Ovary (tissue), 9 donors: Measurements from ENCODE around the gene PIP5K1B. TPM values are rescaled to one million over a fixed set of nuclear protein-coding genes. Genes with fewer than 3 reads are reported as not detected.
"Not testable (repeated sequence)": the region's sequence is repeated elsewhere in the genome, so short reads cannot be mapped to it uniquely, and the experiment has no call there.

Source experiments
- DNase-seq, 5 donors: peaks; one replicate each; pipeline ENCODE4 v3.0.0-alpha.2; 2019 to 2020
- H3K27ac ChIP-seq, 2 donors: fragments of 200-600 bp; one replicate each; pipeline versions ENCODE4 v1.5.1 to v1.8.0; 2019 to 2022
- H3K27me3 ChIP-seq: fragments of 200-600 bp; one replicate; pipeline ENCODE4 v1.8.0; 2022
- H3K36me3 ChIP-seq: fragments of 200-600 bp; sonication (generic); one replicate; pipeline ENCODE4 v1.5.1; 2019
- H3K4me1 ChIP-seq: one replicate; pipeline ENCODE4 v1.8.1; 2013; ENCODE audit warnings: mild to moderate bottlenecking, moderate library complexity; ENCODE audit not compliant: insufficient read depth
- H3K4me3 ChIP-seq: fragments of 200-600 bp; sonication (generic); one replicate; pipeline ENCODE4 v1.5.1; 2017
- H3K9me3 ChIP-seq, 2 donors: fragments of 200-600 bp in 1 of 2; sonication (generic) in 1 of 2; one replicate each; pipeline versions ENCODE4 v1.5.1 to v1.8.1; 2013 to 2019; ENCODE audit warnings: mild to moderate bottlenecking in 1 of 2, moderate library complexity in 1 of 2
- EP300 ChIP-seq: sonication (generic); formaldehyde crosslinking; IDR thresholded peaks from one replicate; pipeline ENCODE4 v1.6.1; 2017; ENCODE audit warnings: antibody characterized with exemption
- POLR2A ChIP-seq: fragments of 450-650 bp; IDR thresholded peaks from one replicate; pipeline ENCODE4 v1.6.1; 2017; ENCODE audit warnings: antibody characterized with exemption, mild to moderate bottlenecking, moderate library complexity
- WGBS, 3 donors: extraction: QIAGEN DNeasy Blood & Tissue Kit in 1 of 3; methylation state at CpG; one replicate each; pipeline versions ENCODE4 v1.1.5 to v1.1.7; 2013 to 2017; 5-methylcytosine and 5-hydroxymethylcytosine counted together
- intact Hi-C, 4 donors: fragments of 100-400 bp; cut with DNase I; formaldehyde crosslinking; loops; one replicate each; pipeline versions ENCODE4 v1.11.0 to v1.15.1; 2022 to 2023
- polyA plus RNA-seq, 2 donors: library from polyadenylated mRNA; stranded (reverse); fragments of 200-250 nt in 1 of 2; fragments of 350-450 nt in 1 of 2; fragmentation: Illumina TruSeq in 1 of 2; extraction: RNeasy Lipid Tissue Mini Kit (QIAGEN cat#74804) in 1 of 2; gene quantifications; one replicate each; pipeline ENCODE4 v1.2.3, GENCODE V29; 2013 to 2014
- total RNA-seq, 7 donors: library from RNA; depleted of rRNA in 2 of 7; stranded (reverse); fragments of >200 nt in 2 of 7; fragmentation: NEBNext Ultra II Directional in 3 of 7; extraction: Animal tissue kit (Norgen Biotek cat#: 25700) in 3 of 7; gene quantifications; one replicate each; pipeline versions ENCODE4 v1.1.0 to v1.2.4, GENCODE V29; 2016 to 2023
- TF ChIP-seq, protein P1 (sequence below), 3 donors: fragments of 450-650 bp in 2 of 3; fragments of 200-600 bp in 1 of 3; IDR thresholded peaks; one replicate each; pipeline versions ENCODE4 v1.5.1 to v1.8.0; 2016 to 2022; ENCODE audit warnings: antibody characterized with exemption in 3 of 3, mild to moderate bottlenecking in 1 of 3
- donor health status: DM: no; HTN: no; CAD: no; lungs with moderate emphysema.
- donor health status: DM: no; HTN: no; CAD: no.
- donor health status: Bipolar disorder and iron deficiency.
- donor health status: DM: yes; HTN: yes; CAD: no.
- donor health status: DM: no; HTN: no; CAD: no.
- donor health status: DM: yes; HTN: yes; CAD: no.

Gene PIP5K1B
- total and polyA plus RNA-seq, 9 donors, result 0.36 to 3.4 (median 1.0) TPM

DNA sequence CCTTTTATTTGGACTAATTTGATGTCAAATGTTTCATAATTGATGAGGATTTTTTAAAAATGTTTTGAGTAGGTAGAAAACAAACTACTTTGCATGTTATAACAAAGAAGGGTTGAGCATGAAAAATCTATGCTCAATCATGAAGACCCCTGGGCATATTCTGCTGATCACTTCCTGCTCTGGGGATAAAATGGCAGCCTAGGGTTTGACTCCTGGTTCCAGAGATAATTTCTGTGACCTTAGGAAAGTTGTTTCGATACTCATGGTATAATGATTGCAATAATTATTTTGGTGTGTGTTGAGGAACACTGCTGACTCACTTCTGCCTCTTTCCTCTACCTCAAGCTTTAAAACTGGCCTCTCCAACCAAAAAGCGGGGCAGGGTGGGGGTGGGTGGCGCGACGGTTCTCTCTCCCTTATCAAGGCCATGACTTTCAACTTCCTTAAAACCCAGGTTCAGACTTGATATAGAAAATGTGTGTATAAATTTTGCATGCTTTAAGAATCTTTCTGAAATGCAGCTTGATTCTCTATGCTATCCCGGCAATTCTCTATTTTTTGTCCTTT is 6.0 kb upstream of the PIP5K1B start:
- Histone ChIP-seq H3K36me3 (no peaks in the 10 kb centered on the region), H3K27ac (no peak overlapping the region), H3K27me3 (no peaks in the 10 kb centered on the region), H3K9me3 (no peaks in the 10 kb centered on the region), H3K4me3 (no peak overlapping the region), H3K4me1 (no peaks in the 10 kb centered on the region)
- intact Hi-C loops, result no loop called here
- TF ChIP-seq EP300 (no peak), POLR2A (no peak)
- TF ChIP-seq, protein P1, sequence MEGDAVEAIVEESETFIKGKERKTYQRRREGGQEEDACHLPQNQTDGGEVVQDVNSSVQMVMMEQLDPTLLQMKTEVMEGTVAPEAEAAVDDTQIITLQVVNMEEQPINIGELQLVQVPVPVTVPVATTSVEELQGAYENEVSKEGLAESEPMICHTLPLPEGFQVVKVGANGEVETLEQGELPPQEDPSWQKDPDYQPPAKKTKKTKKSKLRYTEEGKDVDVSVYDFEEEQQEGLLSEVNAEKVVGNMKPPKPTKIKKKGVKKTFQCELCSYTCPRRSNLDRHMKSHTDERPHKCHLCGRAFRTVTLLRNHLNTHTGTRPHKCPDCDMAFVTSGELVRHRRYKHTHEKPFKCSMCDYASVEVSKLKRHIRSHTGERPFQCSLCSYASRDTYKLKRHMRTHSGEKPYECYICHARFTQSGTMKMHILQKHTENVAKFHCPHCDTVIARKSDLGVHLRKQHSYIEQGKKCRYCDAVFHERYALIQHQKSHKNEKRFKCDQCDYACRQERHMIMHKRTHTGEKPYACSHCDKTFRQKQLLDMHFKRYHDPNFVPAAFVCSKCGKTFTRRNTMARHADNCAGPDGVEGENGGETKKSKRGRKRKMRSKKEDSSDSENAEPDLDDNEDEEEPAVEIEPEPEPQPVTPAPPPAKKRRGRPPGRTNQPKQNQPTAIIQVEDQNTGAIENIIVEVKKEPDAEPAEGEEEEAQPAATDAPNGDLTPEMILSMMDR (IDR thresholded peaks at IDR 0.05), result no peak
- 78 to 89% (median 80%) methylated on average over 6 of the region's 6 CpGs for WGBS, 3 donors
- no peak for DNase-seq

DNA sequence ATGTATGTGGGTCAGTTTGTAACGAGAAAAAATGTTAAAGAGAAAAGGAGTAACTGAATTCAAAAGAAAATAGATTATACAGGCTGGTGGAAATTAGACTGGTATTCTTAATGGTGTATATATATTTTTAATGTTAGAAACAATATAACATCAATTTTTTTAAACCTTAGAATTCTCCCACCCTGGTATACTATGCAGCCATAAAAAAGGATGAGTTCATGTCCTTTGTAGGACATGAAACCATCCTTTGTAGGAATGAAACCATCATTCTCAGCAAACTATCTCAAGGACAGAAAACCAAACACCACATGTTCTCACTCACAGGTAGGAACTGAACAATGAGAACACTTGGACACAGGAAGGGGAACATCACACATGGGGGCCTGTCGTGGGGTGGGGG is 5.4 kb upstream of the PIP5K1B start:
- H3K27ac ChIP-seq, H3K4me1 ChIP-seq, H3K27me3 ChIP-seq, H3K4me3 ChIP-seq, H3K9me3 ChIP-seq, intact Hi-C loops, H3K36me3 ChIP-seq, DNase-seq: not testable (repeated sequence)
- 86 to 87% (median 86%) methylated on average over 2 of the region's 2 CpGs for WGBS, 3 donors

DNA sequence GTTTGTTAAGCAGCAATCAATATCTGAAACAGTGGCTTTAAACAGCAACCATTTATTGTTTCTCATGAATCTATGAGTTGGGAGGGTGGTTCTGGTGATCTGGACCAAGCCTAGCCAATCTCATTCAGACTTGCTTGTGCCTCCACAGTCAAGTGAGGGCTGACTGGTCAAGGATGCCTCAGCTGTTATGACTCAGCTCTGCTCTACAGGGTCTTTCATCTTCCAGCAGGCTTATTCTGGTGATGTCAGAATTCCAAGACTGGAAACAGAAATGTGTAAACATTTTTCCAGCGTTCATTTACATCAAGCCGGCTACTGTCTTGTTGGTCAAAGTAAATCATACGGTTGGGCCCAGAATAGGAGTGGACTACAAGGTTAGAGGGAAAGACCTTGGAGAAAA is 2.5 kb upstream of the PIP5K1B start:
- Histone ChIP-seq H3K4me3 (no peak overlapping the region), H3K27ac (no peak overlapping the region), H3K9me3 (no peaks in the 10 kb centered on the region), H3K27me3 (no peaks in the 10 kb centered on the region), H3K4me1 (no peaks in the 10 kb centered on the region), H3K36me3 (no peaks in the 10 kb centered on the region)
- WGBS, 3 donors, result 66 to 77% (median 74%) methylated on average over 3 of the region's 3 CpGs
- TF ChIP-seq, protein P1 (IDR thresholded peaks at IDR 0.05), result no peak
- TF ChIP-seq POLR2A (no peak), EP300 (no peak)
- intact Hi-C loops, result no loop called here
- no peak for DNase-seq

DNA sequence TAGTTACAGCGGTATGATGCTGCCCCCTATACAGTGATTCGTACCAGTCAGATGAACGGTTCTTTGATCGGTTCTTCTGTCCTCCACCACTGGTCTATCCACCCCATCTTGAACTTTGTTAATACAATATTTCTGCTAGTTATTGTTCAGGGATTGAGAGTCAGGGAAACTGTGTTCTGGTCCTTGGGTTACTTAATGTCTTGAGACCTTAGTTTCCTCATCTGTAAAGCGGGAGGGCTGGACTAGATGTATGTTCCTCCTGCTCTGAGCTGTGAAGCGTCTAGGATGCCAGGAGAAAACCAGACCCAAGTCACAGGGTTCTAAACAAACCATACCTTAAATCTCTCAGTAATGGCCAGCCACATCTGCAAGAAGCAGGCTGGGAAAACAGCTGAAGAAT is 1.4 kb upstream of the PIP5K1B start:
- no peak overlapping the region for H3K27ac ChIP-seq
- no peak for DNase-seq
- intact Hi-C loops, result no loop called here
- H3K4me1 ChIP-seq, result no peaks in the 10 kb centered on the region
- H3K4me3 ChIP-seq, result no peak overlapping the region
- no peaks in the 10 kb centered on the region for H3K36me3 ChIP-seq
- 58 to 66% (median 59%) methylated on average over 6 of the region's 6 CpGs for WGBS, 3 donors
- H3K9me3 ChIP-seq, result no peaks in the 10 kb centered on the region
- no peaks in the 10 kb centered on the region for H3K27me3 ChIP-seq
- no peak for TF ChIP-seq EP300
- TF ChIP-seq, protein P1 (IDR thresholded peaks at IDR 0.05), result no peak

DNA sequence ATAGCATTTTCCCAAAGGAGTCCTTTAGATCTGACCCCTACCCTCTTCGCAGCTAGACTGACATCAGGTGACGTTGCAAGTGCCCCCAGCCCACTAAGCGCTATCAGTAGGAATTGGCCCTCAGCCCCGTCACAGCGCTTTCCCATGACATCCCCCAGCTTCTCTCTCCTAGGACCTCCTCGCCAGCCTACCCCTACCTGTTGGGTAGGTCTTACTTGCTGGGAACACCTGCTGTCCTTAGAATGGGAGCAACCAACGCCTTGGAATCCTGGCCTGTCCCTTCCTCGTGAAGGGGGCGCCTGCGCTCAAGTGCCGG is 584 bp upstream of the PIP5K1B start:
- Histone ChIP-seq H3K36me3 (no peaks in the 10 kb centered on the region), H3K9me3 (no peaks in the 10 kb centered on the region), H3K27ac (no peak overlapping the region), H3K4me3 (peak overlapping the region; percentile 55), H3K27me3 (no peaks in the 10 kb centered on the region), H3K4me1 (no peaks in the 10 kb centered on the region)
- intact Hi-C loops, result no loop called here
- no peak for DNase-seq
- TF ChIP-seq EP300 (no peak), POLR2A (no peak)
- TF ChIP-seq, protein P1 (IDR thresholded peaks at IDR 0.05), result no peak
- WGBS, 3 donors, result 1 to 3% (median 2%) methylated on average over 11 of the region's 11 CpGs
